ENCODE results near the gene GKN2.

GKN2 gene, protein sequence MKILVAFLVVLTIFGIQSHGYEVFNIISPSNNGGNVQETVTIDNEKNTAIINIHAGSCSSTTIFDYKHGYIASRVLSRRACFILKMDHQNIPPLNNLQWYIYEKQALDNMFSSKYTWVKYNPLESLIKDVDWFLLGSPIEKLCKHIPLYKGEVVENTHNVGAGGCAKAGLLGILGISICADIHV

DNA sequence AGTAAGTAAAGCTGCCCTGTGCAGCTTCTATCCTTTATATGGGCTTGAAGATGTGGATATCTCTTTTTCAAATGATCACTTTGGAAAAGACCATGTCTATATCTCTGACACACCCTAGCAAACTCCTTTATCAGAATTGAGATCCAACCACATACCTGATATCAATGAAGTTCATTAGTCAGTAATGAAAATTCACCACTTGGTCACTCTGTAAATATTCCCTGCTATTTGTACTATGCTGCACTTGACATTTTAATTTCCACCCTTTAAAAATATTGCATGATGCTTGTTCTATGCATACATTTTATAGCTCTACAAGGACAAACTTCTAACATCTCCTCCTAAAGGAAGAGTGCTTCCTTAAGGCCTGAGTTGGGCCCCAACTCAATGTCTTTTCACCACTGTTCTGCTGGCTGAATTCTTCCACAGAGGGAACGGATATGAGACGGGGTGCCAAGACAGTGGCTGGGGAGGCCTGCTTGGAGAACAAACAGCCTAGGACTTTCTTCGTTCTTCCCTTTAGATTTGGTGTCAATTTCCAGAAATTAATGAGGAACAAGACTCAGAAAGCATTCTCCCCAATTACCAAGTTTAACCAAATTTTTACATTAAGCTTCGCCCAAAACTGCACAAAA, at the start of gene GKN2:
Gene GKN2, minus strand, starts transcription at position 7 of the 635 bp plus-strand sequence. CDS start 32 bp downstream, outside the sequence.
- DNase-seq = no peak

- DNase-seq = no peak
These were observed 49.2 kb upstream of the GKN2 start for GRCh38 chr2:69001879-69002278.

DNA sequence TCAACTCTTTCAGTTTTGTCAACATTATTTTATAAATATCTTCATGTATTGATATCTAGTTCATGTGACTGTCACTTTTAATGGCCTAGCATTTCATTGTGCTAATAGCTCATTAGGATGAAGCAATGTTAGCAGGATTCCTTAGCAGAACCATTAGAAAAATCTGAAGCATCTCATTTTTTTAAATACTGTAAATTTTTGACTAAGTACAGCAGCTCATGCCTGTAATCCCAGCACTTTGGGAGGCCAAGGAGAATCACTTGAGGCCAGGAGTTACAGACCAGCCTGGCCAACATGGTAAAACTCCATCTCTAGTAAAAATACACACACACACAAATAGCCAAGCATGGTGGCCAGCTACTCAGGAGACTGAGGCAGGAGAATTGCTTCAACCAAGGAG, 44.7 kb upstream of the GKN2 start:
- DNase-seq = no peak

DNA sequence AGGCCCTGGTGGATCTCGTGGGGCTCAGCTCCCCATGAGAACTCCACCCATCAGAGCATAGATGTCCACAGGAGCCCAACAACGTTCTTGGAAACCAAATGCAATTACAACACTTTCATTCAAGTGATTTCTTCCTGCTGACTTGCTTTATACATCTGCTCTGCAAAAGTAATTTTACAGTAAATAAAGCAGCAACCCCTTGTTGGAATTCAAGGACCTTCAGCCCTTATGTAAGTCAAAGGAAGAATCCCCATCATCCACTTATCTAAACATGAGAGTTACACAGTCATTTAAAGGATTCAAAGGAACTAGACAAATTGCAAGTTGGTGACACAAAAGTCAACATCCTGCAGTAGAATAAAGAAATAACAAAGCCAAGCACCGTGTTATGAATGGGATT, 43.2 kb upstream of the GKN2 start:
- DNase-seq = no peak

DNA sequence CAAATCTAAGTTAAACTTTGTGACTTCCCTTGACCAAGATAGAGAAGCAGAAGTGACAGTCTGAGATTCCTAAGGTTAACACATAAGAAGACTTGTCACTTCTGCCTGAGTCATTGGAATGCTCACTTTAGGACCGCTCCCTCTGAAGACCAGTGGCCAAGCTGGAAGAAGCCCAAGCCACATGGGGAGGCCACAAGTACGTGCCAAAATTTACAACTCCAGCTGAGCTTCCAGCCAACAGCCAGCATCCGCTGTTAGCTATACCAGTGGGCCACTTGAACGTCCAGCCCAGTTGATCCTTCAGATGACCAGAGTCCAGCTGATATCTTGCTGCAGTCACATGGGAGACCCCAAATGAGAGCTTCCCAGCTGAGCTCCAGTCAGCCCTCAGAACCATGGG, 42.2 kb upstream of the GKN2 start:
- DNase-seq = no peak

- no peak for DNase-seq
These were observed 41.0 kb upstream of the GKN2 start for GRCh38 chr2:68993660-68994059.

- no peak for DNase-seq
These were observed 40.2 kb upstream of the GKN2 start for GRCh38 chr2:68992933-68993332.

DNA sequence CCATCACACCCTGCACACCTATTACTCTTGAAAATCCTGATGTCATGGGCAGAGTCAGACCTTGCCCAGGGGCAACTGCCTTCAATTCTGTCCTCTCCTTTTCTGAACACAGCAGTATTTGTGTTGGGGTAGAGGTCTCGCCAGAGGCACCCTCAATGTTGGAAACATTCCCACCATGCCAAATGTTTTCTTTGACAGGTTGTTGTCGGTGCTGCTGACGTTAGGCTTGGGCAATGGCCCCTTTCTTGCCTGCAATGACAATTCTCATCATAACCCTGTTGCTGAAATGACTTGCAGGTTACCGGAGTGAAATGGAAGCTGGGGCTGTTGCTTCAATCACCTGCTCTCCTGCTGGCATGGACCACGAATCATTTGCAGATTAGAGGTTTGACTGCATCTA, 39.6 kb upstream of the GKN2 start:
- no peak for DNase-seq

GRCh38 chr2:68989035-68989434, 36.3 kb upstream of the GKN2 start:
- DNase-seq = no peak

- no peak for DNase-seq
These were observed 34.4 kb upstream of the GKN2 start for GRCh38 chr2:68987021-68987503.

DNA sequence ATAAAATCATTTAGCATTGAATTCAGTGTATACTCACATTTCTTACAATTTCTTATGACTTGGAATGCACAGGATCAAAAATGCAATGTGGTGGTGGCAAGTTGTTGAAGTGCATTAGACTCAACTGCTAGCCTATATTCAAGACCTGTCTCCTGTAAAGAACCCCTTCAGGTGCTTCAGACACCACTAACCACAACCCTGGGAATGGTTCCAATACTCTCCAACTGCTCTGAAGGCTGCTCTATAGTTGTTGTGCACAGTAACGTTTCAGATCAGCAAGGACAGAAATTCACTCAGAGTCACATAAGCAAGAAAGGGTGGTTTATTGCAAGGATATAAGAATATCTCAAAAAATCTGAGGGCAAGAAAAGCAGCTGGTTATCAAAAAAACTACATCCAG, 28.3 kb upstream of the GKN2 start:
- no peak for DNase-seq

DNA sequence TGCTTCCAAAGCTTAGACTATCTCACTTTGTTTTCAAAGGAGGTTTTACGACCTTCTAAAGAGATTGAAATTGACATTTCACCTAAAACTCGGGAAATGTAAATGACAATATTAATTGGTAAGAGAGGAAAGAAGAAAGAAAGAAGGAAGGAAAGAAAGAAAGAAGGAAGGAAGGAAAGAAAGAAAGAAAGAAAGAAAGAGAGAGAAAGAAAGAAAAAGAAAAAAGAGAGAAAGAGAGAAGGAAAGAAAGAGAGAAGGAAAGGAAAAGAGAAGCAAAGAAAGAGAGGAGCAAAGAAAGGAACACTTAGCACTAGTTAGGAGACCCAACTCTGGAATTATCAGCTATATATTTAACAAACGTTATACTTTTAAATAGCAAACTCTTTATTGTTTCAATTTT, 25.4 kb upstream of the GKN2 start:
- no peak for DNase-seq

- no peak for DNase-seq
These were observed 24.8 kb upstream of the GKN2 start for GRCh38 chr2:68977453-68977852.

DNA sequence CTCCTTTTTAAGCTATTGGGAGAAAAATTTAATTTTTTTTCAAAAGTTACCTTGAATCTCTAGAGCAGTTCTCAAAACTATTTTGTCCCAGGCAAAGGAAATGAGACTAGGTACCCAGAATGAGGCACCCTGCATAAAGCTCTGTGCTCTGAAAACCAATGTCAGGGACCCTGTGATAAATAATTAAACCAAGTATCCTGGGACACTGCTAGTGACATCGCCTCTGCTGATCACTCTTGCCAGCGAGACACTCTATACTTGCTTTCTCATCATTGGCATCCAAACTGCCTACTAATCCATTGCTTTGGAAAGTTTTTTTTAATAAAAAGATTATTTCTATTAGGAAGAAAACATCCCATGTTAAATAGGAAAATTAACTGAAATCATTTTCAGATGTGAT, 23.2 kb upstream of the GKN2 start:
- DNase-seq = no peak

DNA sequence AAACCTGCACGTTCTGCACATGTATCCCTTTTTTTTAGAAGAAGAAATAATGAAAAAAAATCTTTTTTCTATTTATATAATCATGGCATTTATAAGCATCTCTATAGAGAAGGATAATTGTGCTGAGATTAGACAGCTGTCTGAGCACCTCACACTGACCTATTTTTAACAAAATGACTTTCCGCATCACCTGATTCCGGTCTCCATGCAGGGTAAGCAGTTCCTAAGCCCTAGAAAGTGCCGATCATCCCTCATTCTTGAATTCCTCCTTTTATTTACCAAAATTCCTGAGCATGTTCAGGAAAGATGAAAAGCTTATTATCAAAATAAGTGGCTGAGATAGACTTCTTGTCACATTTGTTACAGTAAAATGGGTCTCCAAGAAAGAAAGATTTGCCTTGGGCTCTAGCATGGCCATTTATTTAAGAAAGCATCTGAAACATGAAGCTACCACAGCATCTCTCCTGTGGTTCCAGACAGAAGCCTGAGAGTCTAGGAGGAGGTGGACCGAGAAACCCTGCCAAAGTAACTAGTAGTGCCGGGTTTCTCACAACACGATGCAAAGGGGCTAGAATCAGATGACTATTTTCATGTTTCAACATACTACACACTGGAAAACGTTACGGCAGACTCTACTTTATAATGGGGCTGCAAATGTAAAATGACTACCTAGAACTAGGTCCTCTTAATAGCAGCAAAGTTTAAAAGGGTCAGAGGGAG, 22.4 kb upstream of the GKN2 start:
- DNase-seq = no peak

- no peak for DNase-seq
These were observed 21.6 kb upstream of the GKN2 start, which contains the start of gene GKN1 for GRCh38 chr2:68974251-68974650. GKN1 (plus strand) TSS chr2:68974636; CDS start chr2:68974678, 42 bp downstream.

DNA sequence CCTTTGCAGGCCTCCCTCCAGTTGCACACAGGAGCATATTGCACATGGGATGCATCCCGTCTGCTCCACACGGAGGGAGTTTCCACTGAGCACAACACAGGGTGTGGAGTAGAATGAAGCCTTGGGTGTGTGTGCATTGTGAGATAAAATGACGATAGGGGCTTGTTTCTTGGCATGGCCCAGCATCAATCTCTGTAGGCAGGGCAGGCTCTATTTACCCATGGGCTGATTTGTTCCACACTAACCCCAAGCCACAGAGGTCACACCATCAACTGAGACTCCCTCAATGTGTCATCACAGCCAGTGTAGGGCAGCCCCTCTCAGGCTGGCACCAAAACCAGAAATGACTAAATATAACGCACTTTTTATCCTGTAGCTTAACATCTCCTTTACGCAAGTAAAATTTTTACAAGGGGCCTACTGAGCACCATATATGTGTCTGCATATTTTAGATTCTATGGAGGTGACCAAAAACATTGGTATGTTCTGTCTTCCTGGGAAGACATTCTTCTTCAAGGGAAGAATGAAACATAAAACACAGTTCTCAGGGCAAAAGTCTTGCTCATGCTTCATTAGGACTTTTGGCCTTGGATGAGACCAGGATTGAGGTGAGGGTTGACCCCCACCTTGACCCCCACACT, 19.0 kb upstream of the GKN2 start:
- no peak for DNase-seq

GRCh38 chr2:68970566-68971265, 18.0 kb upstream of the GKN2 start:
- no peak for DNase-seq

DNA sequence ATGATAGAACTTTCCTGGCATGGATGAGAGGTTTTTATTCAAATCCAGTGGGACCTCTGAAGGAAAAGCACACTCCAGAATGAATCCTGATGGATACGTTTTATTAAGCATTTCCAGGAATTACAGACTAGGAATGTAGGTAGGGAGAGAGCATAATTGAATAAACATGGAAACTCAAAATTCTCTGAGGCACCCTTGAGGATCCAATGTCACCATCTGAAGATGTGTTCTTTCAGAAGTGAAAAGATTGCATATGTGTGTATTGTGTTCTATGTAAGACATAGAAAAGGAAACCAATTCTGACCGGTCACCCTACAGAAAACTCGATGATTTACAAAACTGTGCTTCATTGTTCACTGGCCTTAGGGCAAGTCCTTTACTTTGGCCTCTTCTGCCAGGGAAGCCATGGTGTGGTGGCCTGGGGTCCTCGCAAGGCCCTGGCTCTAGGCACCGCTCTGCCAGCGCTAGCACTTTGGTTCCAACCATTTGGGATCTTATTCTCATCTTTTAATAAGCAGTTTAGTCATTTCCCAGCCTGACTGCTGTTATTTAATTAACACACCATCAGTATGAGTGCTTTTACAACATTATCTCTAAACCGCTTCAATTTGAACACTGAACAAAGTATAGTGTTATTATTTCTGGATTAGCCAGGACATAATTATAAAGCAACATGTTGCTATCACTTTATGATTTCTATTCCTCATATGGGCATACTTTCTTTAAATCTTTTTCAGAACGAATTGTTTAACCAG, 17.2 kb upstream of the GKN2 start:
- DNase-seq = no peak

GRCh38 chr2:68968221-68968620, 15.5 kb upstream of the GKN2 start:
- DNase-seq = no peak

- no peak for DNase-seq
These were observed 11.6 kb upstream of the GKN2 start for GRCh38 chr2:68964282-68964681.

- no peak for DNase-seq
These were observed 8.7 kb upstream of the GKN2 start for GRCh38 chr2:68961380-68961779.
